Measurements from ENCODE around the gene LIMS2. TPM values are rescaled to one million over a fixed set of nuclear protein-coding genes. Genes with fewer than 3 reads are reported as not detected.
A peak's percentile ranks its signal among the peaks of the same experiment; 100 is the strongest.

LIMS2 gene
- total RNA-seq, 4 donors from 2014 or later = 5.3 to 15.5 (median 9.9) TPM

GRCh38 chr2:127592761-127593227 lies 82.5 kb downstream of the LIMS2 start:
- H3K27ac ChIP-seq = no peak overlapping the region
- no peaks in the 10 kb centered on the region for H3K9me3 ChIP-seq
- DNase-seq (no peak), ATAC-seq (no peak)
- intact Hi-C loops (cut with DNase I; ENCODE audit: low total_unique reads) (loop anchor here (5.0 kb wide), 1 partner anchor 105 kb away; no protein-coding TSS in a partner anchor), in situ Hi-C loops (cut with MboI; ENCODE audit: low sequenced_read_pairs in 4 of 4) (no loop called here)
- H3K4me1 ChIP-seq = no peaks in the 10 kb centered on the region
- no peaks in the 10 kb centered on the region for H3K27me3 ChIP-seq
- H3K36me3 ChIP-seq = no peaks in the 10 kb centered on the region
- no peak for TF ChIP-seq CTCF (IDR thresholded peaks at IDR 0.05 in 4 of 5, conservative IDR thresholded peaks at IDR 0.05 in 1 of 5)
- TF ChIP-seq POLR2A (IDR thresholded peaks at IDR 0.05) = no peak
- H3K4me3 ChIP-seq = no peak overlapping the region

- peak; percentile 71 to 78 for ATAC-seq
- intact Hi-C loops (cut with DNase I; ENCODE audit: low total_unique reads) = loop anchor here (2.0 to 5.0 kb wide), 2 partner anchors 57 to 106 kb away; no protein-coding TSS in a partner anchor
Measured at GRCh38 chr2:127591221-127591923, 84.0 kb downstream of the LIMS2 start.

GRCh38 chr2:127590386-127591190 lies 84.7 kb downstream of the LIMS2 start:
- H3K4me3 ChIP-seq = no peak overlapping the region
- no peak for ATAC-seq
- no peaks in the 10 kb centered on the region for H3K36me3 ChIP-seq
- H3K27me3 ChIP-seq = no peaks in the 10 kb centered on the region
- H3K9me3 ChIP-seq = no peaks in the 10 kb centered on the region
- in situ Hi-C loops (cut with MboI; ENCODE audit: low sequenced_read_pairs in 4 of 4) = no loop called here
- intact Hi-C loops (cut with DNase I; ENCODE audit: low total_unique reads) = loop anchor here (2.0 to 5.0 kb wide), 2 partner anchors 58 to 107 kb away; no protein-coding TSS in a partner anchor
- H3K4me1 ChIP-seq = no peaks in the 10 kb centered on the region
- no peak for DNase-seq
- no peak for TF ChIP-seq POLR2A (IDR thresholded peaks at IDR 0.05)
- TF ChIP-seq CTCF (IDR thresholded peaks at IDR 0.05 in 4 of 5, conservative IDR thresholded peaks at IDR 0.05 in 1 of 5) = no peak
- H3K27ac ChIP-seq = no peak overlapping the region

More at GRCh38 chr2:127591221-127591923, 84.0 kb downstream of the LIMS2 start:
- H3K4me1 ChIP-seq = no peaks in the 10 kb centered on the region
- peak in 1 of 2 donors; percentile 28 for DNase-seq
- no peaks in the 10 kb centered on the region for H3K9me3 ChIP-seq
- TF ChIP-seq POLR2A (IDR thresholded peaks at IDR 0.05) (no peak), CTCF (IDR thresholded peaks at IDR 0.05 in 4 of 5, conservative IDR thresholded peaks at IDR 0.05 in 1 of 5) (peak; percentile 71 to 95 (median 74))
- in situ Hi-C loops (cut with MboI; ENCODE audit: low sequenced_read_pairs in 4 of 4) = no loop called here
- H3K27me3 ChIP-seq = no peaks in the 10 kb centered on the region
- H3K4me3 ChIP-seq = no peak overlapping the region
- no peaks in the 10 kb centered on the region for H3K36me3 ChIP-seq
- no peak overlapping the region for H3K27ac ChIP-seq

GRCh38 chr2:127589841-127590240 lies 85.5 kb downstream of the LIMS2 start:
- Histone ChIP-seq H3K27me3 (no peaks in the 10 kb centered on the region), H3K9me3 (no peaks in the 10 kb centered on the region), H3K36me3 (no peaks in the 10 kb centered on the region), H3K27ac (no peak overlapping the region), H3K4me1 (no peaks in the 10 kb centered on the region), H3K4me3 (no peak overlapping the region)
- in situ Hi-C loops (cut with MboI; ENCODE audit: low sequenced_read_pairs in 4 of 4) (no loop called here), intact Hi-C loops (cut with DNase I; ENCODE audit: low total_unique reads) (loop anchor here (2.0 to 5.0 kb wide), 2 partner anchors 59 to 107 kb away; no protein-coding TSS in a partner anchor)
- DNase-seq (peak in 1 of 2 donors; percentile 4), ATAC-seq (no peak)
- TF ChIP-seq POLR2A (IDR thresholded peaks at IDR 0.05) (no peak), CTCF (IDR thresholded peaks at IDR 0.05 in 4 of 5, conservative IDR thresholded peaks at IDR 0.05 in 1 of 5) (no peak)

Data from gastrocnemius medialis (tissue), 4 donors.